Measurements from ENCODE around the gene MAN2A2. TPM values are rescaled to one million over a fixed set of nuclear protein-coding genes. Genes with fewer than 3 reads are reported as not detected.
"Not testable (repeated sequence)": the region's sequence is repeated elsewhere in the genome, so short reads cannot be mapped to it uniquely, and the experiment has no call there.

MAN2A2 gene
- total RNA-seq, 2 experiments from 2014 or later = 91.2 to 98.1 TPM

- ChIA-PET CTCF (interaction anchor here (1.2 to 1.5 kb wide), 3 partner anchors 10 to 41 kb away, joined by 4 to 7 read pairs (median 5); partner anchors contain the start of genes HDDC3 and MAN2A2), POLR2A (no interaction called here)
Observed at GRCh38 chr15:90892498-90893174, 10.5 kb upstream of the MAN2A2 start.

GRCh38 chr15:90893175-90894090 lies 9.7 kb upstream of the MAN2A2 start:
- ChIA-PET POLR2A (no interaction called here), CTCF (interaction anchor here (1.2 to 1.5 kb wide), 3 partner anchors 9 to 40 kb away, joined by 4 to 7 read pairs (median 5); partner anchors contain the start of genes HDDC3 and MAN2A2)

GRCh38 chr15:90895571-90896117 lies 7.5 kb upstream of the MAN2A2 start:
- POLR2A ChIA-PET = interaction anchor here (0.6 kb wide), 1 partner anchor 57 kb away, joined by 3 read pairs; no protein-coding TSS in a partner anchor
- CTCF ChIA-PET = interaction anchor here (1.8 to 13.1 kb wide), 2 partner anchors 10 to 37 kb away, joined by 7 to 136 read pairs; partner anchors contain the start of genes HDDC3 and UNC45A

- ChIA-PET POLR2A (interaction anchor here (0.7 kb wide), 1 partner anchor 57 kb away, joined by 4 read pairs; the partner anchor contains the start of gene RCCD1), CTCF (interaction anchor here (1.7 to 13.1 kb wide), 2 partner anchors 11 to 35 kb away, joined by 9 to 136 read pairs; partner anchors contain the start of genes HDDC3 and UNC45A)
Observed at GRCh38 chr15:90897131-90897655, 5.9 kb upstream of the MAN2A2 start.

GRCh38 chr15:90901175-90902039 lies 1.7 kb upstream of the MAN2A2 start:
- ChIA-PET POLR2A (interaction anchor here (0.6 to 2.8 kb wide), 5 partner anchors 29 to 252 kb away, joined by 3 to 42 read pairs (median 12); partner anchors contain the start of genes HDDC3 and UNC45A), CTCF (interaction anchor here (0.6 to 13.1 kb wide), 10 partner anchors 8 to 253 kb away, joined by 3 to 136 read pairs (median 4); partner anchors contain the start of genes HDDC3 and UNC45A)

GRCh38 chr15:90902040-90902839 lies 862 bp upstream of the MAN2A2 start:
- ChIA-PET CTCF (interaction anchor here (0.6 to 13.1 kb wide), 16 partner anchors 9 to 254 kb away, joined by 3 to 136 read pairs (median 4); partner anchors contain the start of genes HDDC3 and UNC45A), POLR2A (interaction anchor here (0.5 to 2.8 kb wide), 9 partner anchors 13 to 793 kb away, joined by 3 to 42 read pairs (median 5); partner anchors contain the start of genes HDDC3 and UNC45A)

GRCh38 chr15:90903733-90904536 lies 833 bp downstream of the MAN2A2 start:
- CTCF ChIA-PET = interaction anchor here (0.6 to 13.1 kb wide), 12 partner anchors 10 to 611 kb away, joined by 3 to 136 read pairs (median 6); partner anchors contain the start of genes BLM, HDDC3 and UNC45A
- POLR2A ChIA-PET = interaction anchor here (0.6 to 2.8 kb wide), 9 partner anchors 11 to 73 kb away, joined by 3 to 42 read pairs (median 7); partner anchors contain the start of genes HDDC3 and UNC45A

- POLR2A ChIA-PET = interaction anchor here (2.2 kb wide), 1 partner anchor 11 kb away, joined by 7 read pairs; no protein-coding TSS in a partner anchor
- CTCF ChIA-PET = interaction anchor here (0.6 to 13.1 kb wide), 4 partner anchors 14 to 205 kb away, joined by 3 to 136 read pairs (median 12); partner anchors contain the start of genes HDDC3 and UNC45A
Observed at GRCh38 chr15:90904746-90905145, 1.6 kb downstream of the MAN2A2 start.

GRCh38 chr15:90905306-90906180 lies 2.4 kb downstream of the MAN2A2 start:
- ChIA-PET POLR2A (interaction anchor here (0.6 to 2.2 kb wide), 3 partner anchors 10 to 26 kb away, joined by 5 to 7 read pairs (median 7); partner anchors contain the start of gene HDDC3), CTCF (interaction anchor here (4.0 to 13.1 kb wide), 2 partner anchors 13 to 27 kb away, joined by 15 to 136 read pairs; partner anchors contain the start of genes HDDC3 and UNC45A)

- ChIA-PET POLR2A (interaction anchor here (0.6 to 1.6 kb wide), 2 partner anchors 16 to 25 kb away, joined by 5 to 7 read pairs; partner anchors contain the start of gene HDDC3), CTCF (interaction anchor here (13.1 kb wide), 1 partner anchor 26 kb away, joined by 136 read pairs; the partner anchor contains the start of genes HDDC3 and UNC45A)
Observed at GRCh38 chr15:90906181-90906849, 3.2 kb downstream of the MAN2A2 start.

GRCh38 chr15:90907051-90907660 lies 4.1 kb downstream of the MAN2A2 start:
- POLR2A ChIA-PET = no interaction called here
- CTCF ChIA-PET = interaction anchor here (1.9 to 13.1 kb wide), 2 partner anchors 25 kb away, joined by 7 to 136 read pairs; partner anchors contain the start of genes HDDC3 and UNC45A

- ChIA-PET CTCF (interaction anchor here (1.9 kb wide), 1 partner anchor 24 kb away, joined by 7 read pairs; the partner anchor contains the start of gene HDDC3), POLR2A (no interaction called here)
Observed at GRCh38 chr15:90907838-90908507, 4.9 kb downstream of the MAN2A2 start.

GRCh38 chr15:90909449-90909848 lies 6.3 kb downstream of the MAN2A2 start:
- POLR2A ChIA-PET = not testable (repeated sequence)
- CTCF ChIA-PET = interaction anchor here (1.0 to 1.9 kb wide), 3 partner anchors 21 to 25 kb away, joined by 3 to 7 read pairs (median 3); partner anchors contain the start of genes HDDC3 and UNC45A

Measured in activated CD8-positive, alpha-beta memory T cell treated with anti-CD3 and anti-CD28 coated beads for 36 hours (primary cell).